Progenitor cell of endocrine pancreas (in vitro differentiated cells): Measurements from ENCODE around the gene FBXO4. TPM values are rescaled to one million over a fixed set of nuclear protein-coding genes. Genes with fewer than 3 reads are reported as not detected.
"Not testable (repeated sequence)": the region's sequence is repeated elsewhere in the genome, so short reads cannot be mapped to it uniquely, and the experiment has no call there.

ENCODE experiments used
- DNase-seq: peaks from one replicate; pipeline ENCODE4 v3.0.0; 2021; ENCODE audit warnings: low spot score; ENCODE audit not compliant: unreplicated experiment
- H3K27ac Mint-ChIP-seq: 2 replicates; pipeline ENCODE4 v1.8.0; 2021; ENCODE audit warnings: mild to moderate bottlenecking, moderate library complexity, mixed read lengths
- H3K27me3 Mint-ChIP-seq: 2 replicates; pipeline ENCODE4 v1.8.0; 2021; ENCODE audit warnings: mixed read lengths
- H3K36me3 Mint-ChIP-seq: 2 replicates; pipeline ENCODE4 v1.8.0; 2022; ENCODE audit warnings: mixed read lengths; ENCODE audit not compliant: insufficient read depth
- H3K4me1 Mint-ChIP-seq: 2 replicates; pipeline ENCODE4 v1.8.0; 2021; ENCODE audit warnings: low read depth, mixed read lengths
- H3K4me3 Mint-ChIP-seq: 2 replicates; pipeline ENCODE4 v1.8.0; 2021; ENCODE audit warnings: low read depth, mild to moderate bottlenecking, moderate library complexity, mixed read lengths
- H3K9me3 Mint-ChIP-seq: 2 replicates; pipeline ENCODE4 v1.8.0; 2021; ENCODE audit warnings: low read depth, mixed read lengths
- CTCF ChIP-seq: fragments of 200-600 bp; sonication (generic); IDR thresholded peaks from one replicate; pipeline ENCODE4 v1.5.0; 2021; ENCODE audit warnings: antibody characterized with exemption, mild to moderate bottlenecking; ENCODE audit not compliant: unreplicated experiment
- total RNA-seq: library from RNA; stranded (reverse); gene quantifications from 2 replicates; pipeline ENCODE4 v1.2.1, GENCODE V29; 2021

FBXO4 gene
- total RNA-seq, 1 donor from 2014 or later, result 6.9 TPM

- Mint-ChIP-seq H3K36me3 (no peaks in the 10 kb centered on the region), H3K4me3 (no peak overlapping the region), H3K27me3 (no peaks in the 10 kb centered on the region), H3K4me1 (no peaks in the 10 kb centered on the region), H3K27ac (no peak overlapping the region), H3K9me3 (no peaks in the 10 kb centered on the region)
- no peak for DNase-seq
- no peak for TF ChIP-seq CTCF
Measured at GRCh38 chr5:41980396-41980795, 55.3 kb downstream of the FBXO4 start.

GRCh38 chr5:41980870-41981269 is 55.8 kb downstream of the FBXO4 start:
- Mint-ChIP-seq H3K36me3 (no peaks in the 10 kb centered on the region), H3K4me1 (no peaks in the 10 kb centered on the region), H3K9me3 (no peaks in the 10 kb centered on the region), H3K27me3 (no peaks in the 10 kb centered on the region), H3K27ac (no peak overlapping the region), H3K4me3 (no peak overlapping the region)
- no peak for TF ChIP-seq CTCF
- DNase-seq, result no peak

- not testable (repeated sequence) for H3K4me3 Mint-ChIP-seq, H3K4me1 Mint-ChIP-seq, H3K9me3 Mint-ChIP-seq, DNase-seq, H3K27me3 Mint-ChIP-seq, H3K27ac Mint-ChIP-seq, H3K36me3 Mint-ChIP-seq
Measured at GRCh38 chr5:41982858-41983257, 57.8 kb downstream of the FBXO4 start.

GRCh38 chr5:41983284-41983683 is 58.2 kb downstream of the FBXO4 start:
- peaks cover 5% of the 10 kb centered on the region for H3K4me1 Mint-ChIP-seq
- no peak overlapping the region for H3K27ac Mint-ChIP-seq
- H3K36me3 Mint-ChIP-seq, result no peaks in the 10 kb centered on the region
- no peak overlapping the region for H3K4me3 Mint-ChIP-seq
- H3K27me3 Mint-ChIP-seq, result no peaks in the 10 kb centered on the region
- DNase-seq, result no peak
- TF ChIP-seq CTCF, result no peak
- H3K9me3 Mint-ChIP-seq, result no peaks in the 10 kb centered on the region

- no peak for TF ChIP-seq CTCF
- Mint-ChIP-seq H3K9me3 (no peaks in the 10 kb centered on the region), H3K36me3 (no peaks in the 10 kb centered on the region), H3K27me3 (no peaks in the 10 kb centered on the region), H3K4me1 (peaks cover 5% of the 10 kb centered on the region), H3K4me3 (no peak overlapping the region), H3K27ac (no peak overlapping the region)
- DNase-seq, result no peak
Measured at GRCh38 chr5:41985945-41986695, 61.0 kb downstream of the FBXO4 start.

Other genes with a start within 250 kb of the FBXO4 start
- 19.9 and 21.6 TPM in 2 replicates for gene OXCT1, start 54.9 kb upstream of the FBXO4 start, total RNA-seq
- 48.3 and 48.4 TPM in 2 replicates for gene RIMOC1, start 20.9 kb upstream of the FBXO4 start, total RNA-seq